RWPE2 (cell line): ENCODE measurements around the gene CTXN3.
A peak's percentile ranks its signal among the peaks of the same experiment; 100 is the strongest.

Experiments
- ATAC-seq: fragments of 200-7000 bp; cut with Tn5 transposase; 3 replicates; pipeline ENCODE4 v1.9.1; 2021; ENCODE audit warnings: low read depth
- DNase-seq: peaks from one replicate; pipeline ENCODE4 v3.0.0-alpha.2; 2020; ENCODE audit warnings: low spot score
- H3K27ac ChIP-seq: fragments of 450-650 bp; 2 replicates; pipeline ENCODE4 v1.5.1; 2017; ENCODE audit warnings: mild to moderate bottlenecking; ENCODE audit not compliant: poor library complexity, severe bottlenecking
- H3K27me3 ChIP-seq: fragments of 250-450 bp; sonication (Bioruptor Pico); 2 replicates; pipeline ENCODE4 v1.5.1; 2021; ENCODE audit warnings: mild to moderate bottlenecking, moderate library complexity; ENCODE audit not compliant: insufficient read depth, poor library complexity, severe bottlenecking
- H3K36me3 ChIP-seq: fragments of 250-450 bp; sonication (Bioruptor Pico); 2 replicates; pipeline ENCODE4 v1.5.1; 2020; ENCODE audit warnings: low read depth, mild to moderate bottlenecking, moderate library complexity
- H3K4me1 ChIP-seq: fragments of 250-450 bp; sonication (Bioruptor Pico); 2 replicates; pipeline ENCODE4 v1.5.1; 2021; ENCODE audit warnings: mild to moderate bottlenecking, moderate library complexity; ENCODE audit not compliant: insufficient read depth, poor library complexity, severe bottlenecking
- H3K4me3 ChIP-seq: fragments of 250-450 bp; sonication (Bioruptor Pico); 2 replicates; pipeline ENCODE4 v1.5.1; 2021; ENCODE audit warnings: mild to moderate bottlenecking, moderate library complexity; ENCODE audit not compliant: severe bottlenecking
- H3K9me3 ChIP-seq: fragments of 250-450 bp; sonication (Bioruptor Pico); 2 replicates; pipeline ENCODE4 v1.5.1; 2021; ENCODE audit warnings: mild to moderate bottlenecking, moderate library complexity; ENCODE audit not compliant: severe bottlenecking
- TF ChIP-seq, protein P1 (sequence below): fragments of 450-650 bp; IDR thresholded peaks from one replicate; pipeline ENCODE4 v1.5.1; 2017; ENCODE audit warnings: mild to moderate bottlenecking, moderate library complexity; ENCODE audit not compliant: poor library complexity, severe bottlenecking

CTXN3 gene

DNA sequence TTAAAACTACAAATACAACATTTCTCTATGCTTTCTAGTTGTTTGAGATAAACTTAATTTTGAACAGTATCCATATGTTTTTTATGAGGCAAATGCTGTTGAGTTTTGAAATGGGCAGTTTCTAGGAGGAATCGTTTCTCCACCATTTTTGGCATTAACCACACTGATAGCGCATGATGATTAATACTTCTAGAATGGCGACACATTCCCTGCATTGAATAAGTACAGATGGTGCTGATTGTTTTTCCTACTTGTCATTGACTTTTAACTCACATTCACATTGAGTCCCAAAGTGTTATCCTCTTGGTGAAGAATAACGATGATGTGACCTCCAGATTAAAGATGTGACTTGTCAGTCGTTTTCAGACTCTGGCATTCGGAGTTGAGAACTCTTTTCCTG, 47.8 kb downstream of the CTXN3 start:
- DNase-seq (no peak), ATAC-seq (no peak)
- no peaks in the 10 kb centered on the region for H3K9me3 ChIP-seq
- no peak overlapping the region for H3K4me3 ChIP-seq
- peaks cover 7% of the 10 kb centered on the region for H3K27me3 ChIP-seq
- H3K27ac ChIP-seq = no peak overlapping the region
- TF ChIP-seq, protein P1, sequence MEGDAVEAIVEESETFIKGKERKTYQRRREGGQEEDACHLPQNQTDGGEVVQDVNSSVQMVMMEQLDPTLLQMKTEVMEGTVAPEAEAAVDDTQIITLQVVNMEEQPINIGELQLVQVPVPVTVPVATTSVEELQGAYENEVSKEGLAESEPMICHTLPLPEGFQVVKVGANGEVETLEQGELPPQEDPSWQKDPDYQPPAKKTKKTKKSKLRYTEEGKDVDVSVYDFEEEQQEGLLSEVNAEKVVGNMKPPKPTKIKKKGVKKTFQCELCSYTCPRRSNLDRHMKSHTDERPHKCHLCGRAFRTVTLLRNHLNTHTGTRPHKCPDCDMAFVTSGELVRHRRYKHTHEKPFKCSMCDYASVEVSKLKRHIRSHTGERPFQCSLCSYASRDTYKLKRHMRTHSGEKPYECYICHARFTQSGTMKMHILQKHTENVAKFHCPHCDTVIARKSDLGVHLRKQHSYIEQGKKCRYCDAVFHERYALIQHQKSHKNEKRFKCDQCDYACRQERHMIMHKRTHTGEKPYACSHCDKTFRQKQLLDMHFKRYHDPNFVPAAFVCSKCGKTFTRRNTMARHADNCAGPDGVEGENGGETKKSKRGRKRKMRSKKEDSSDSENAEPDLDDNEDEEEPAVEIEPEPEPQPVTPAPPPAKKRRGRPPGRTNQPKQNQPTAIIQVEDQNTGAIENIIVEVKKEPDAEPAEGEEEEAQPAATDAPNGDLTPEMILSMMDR = no peak
- no peaks in the 10 kb centered on the region for H3K36me3 ChIP-seq
- H3K4me1 ChIP-seq = peaks cover 3% of the 10 kb centered on the region

DNA sequence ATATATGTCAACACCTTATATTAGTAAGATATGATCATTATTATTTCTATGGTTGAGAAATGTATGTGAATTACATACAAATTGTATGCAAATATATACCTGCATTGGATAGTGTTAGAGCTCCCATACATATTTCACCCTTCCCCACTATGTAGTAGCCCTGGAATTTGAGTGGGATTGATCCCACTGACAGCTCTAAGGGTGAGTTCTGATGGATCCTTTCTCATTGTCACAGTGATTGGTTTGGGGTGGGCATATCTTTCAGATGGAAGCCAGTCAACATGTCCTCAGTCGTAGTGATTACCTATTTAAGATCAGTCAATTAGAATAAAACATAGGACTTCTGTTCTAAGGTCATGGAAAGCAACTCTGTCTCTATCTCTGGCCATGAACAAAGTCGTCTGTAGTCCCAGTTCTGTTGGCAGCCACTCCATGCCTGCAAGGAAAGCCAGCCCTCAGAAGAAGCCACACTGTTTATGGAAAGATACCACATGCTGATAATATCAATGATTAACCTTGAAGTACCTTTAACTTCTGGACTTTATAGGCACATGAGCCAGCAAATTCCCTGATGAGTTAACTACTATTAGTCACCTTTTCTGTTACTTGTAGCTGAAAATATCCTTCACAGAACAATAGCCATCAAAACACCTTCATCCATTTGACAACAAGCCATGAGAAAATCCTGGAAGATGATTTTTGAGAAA, 49.2 kb downstream of the CTXN3 start:
- peaks cover 7% of the 10 kb centered on the region for H3K27me3 ChIP-seq
- H3K4me3 ChIP-seq = no peak overlapping the region
- H3K27ac ChIP-seq = no peak overlapping the region
- TF ChIP-seq, protein P1 = no peak
- H3K4me1 ChIP-seq = peaks cover 3% of the 10 kb centered on the region
- peak; percentile 59 for ATAC-seq
- H3K36me3 ChIP-seq = no peaks in the 10 kb centered on the region
- no peaks in the 10 kb centered on the region for H3K9me3 ChIP-seq
- DNase-seq = no peak

DNA sequence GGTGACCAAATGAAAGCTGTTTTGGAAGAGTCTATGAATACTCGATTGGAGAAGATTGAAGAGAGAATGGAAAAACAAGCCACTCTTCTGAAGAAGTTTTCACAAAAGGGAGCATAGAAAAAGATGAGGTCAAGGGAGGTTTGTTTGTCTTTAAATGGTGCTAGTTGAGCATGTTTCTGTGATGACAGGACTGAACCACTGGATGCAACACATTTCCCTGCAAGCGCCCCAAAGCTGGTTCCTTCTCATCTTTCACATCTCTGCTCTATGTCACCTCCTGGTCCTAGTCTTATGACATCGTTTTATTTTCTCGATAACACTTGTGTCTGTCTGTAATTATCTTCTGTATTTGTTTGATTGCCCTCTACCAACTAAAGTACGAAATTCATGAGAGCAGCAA, 50.5 kb downstream of the CTXN3 start:
- Histone ChIP-seq H3K4me3 (no peak overlapping the region), H3K27ac (no peak overlapping the region), H3K27me3 (peaks cover 7% of the 10 kb centered on the region), H3K4me1 (peaks cover 3% of the 10 kb centered on the region), H3K9me3 (no peaks in the 10 kb centered on the region), H3K36me3 (no peaks in the 10 kb centered on the region)
- TF ChIP-seq, protein P1 = no peak
- no peak for DNase-seq
- no peak for ATAC-seq

DNA sequence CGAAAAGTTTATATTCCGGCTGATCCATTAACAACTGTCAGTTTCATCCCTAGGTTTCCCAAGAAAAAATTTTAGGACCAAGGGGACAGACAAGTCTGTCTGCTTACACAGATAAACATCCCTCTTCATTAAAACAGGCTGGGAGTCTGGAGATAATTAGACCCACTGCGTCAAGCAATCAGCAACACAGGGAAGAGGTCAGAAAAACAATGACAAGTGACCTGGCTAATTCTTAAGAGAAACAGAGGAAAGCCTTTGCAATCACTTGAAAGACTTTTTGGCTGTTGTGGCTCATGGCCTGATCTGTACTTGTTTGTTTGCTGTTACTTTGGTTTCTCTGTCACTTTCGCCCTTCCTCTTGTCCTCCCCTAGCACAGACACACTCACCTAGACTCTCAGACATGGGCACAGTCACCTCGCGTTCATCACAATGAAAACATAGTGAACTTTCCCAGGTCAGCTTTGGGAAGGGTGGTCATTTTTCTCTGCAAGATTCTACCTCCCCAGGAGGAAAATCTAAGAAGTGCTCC, 51.4 kb downstream of the CTXN3 start:
- H3K4me1 ChIP-seq = peaks cover 6% of the 10 kb centered on the region
- H3K27me3 ChIP-seq = peaks cover 7% of the 10 kb centered on the region
- H3K4me3 ChIP-seq = no peak overlapping the region
- no peaks in the 10 kb centered on the region for H3K9me3 ChIP-seq
- H3K27ac ChIP-seq = no peak overlapping the region
- TF ChIP-seq, protein P1 = no peak
- ATAC-seq (no peak), DNase-seq (no peak)
- no peaks in the 10 kb centered on the region for H3K36me3 ChIP-seq

DNA sequence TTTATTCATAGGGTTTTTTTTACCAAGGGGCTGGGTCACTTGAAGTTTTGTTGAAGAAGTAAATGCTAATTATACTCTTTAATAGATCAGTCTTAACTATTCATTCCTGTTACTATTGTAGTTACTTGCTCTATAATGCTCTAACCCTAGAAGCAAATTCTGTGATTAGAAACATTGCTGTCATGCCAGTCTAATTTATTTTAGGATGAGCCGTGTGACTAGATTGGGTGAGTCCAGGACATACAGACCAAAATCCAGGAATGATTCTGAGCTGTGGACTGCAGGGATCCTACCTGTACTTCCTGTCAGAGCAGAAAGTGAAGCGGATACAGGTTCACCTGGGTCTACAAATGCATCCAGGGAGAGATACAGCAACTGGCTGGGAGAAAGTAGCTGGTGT, 53.6 kb downstream of the CTXN3 start:
- no peaks in the 10 kb centered on the region for H3K9me3 ChIP-seq
- TF ChIP-seq, protein P1 = no peak
- DNase-seq = no peak
- no peak overlapping the region for H3K4me3 ChIP-seq
- no peak for ATAC-seq
- H3K36me3 ChIP-seq = no peaks in the 10 kb centered on the region
- H3K4me1 ChIP-seq = peaks cover 6% of the 10 kb centered on the region
- no peak overlapping the region for H3K27ac ChIP-seq
- H3K27me3 ChIP-seq = no peaks in the 10 kb centered on the region
